Globus pallidus (tissue), 1 donor: ENCODE results near the gene CYFIP2.
A peak's percentile ranks its signal among the peaks of the same experiment; 100 is the strongest.

Source experiments
- DNase-seq: peaks from one replicate; pipeline ENCODE4 v3.0.0-alpha.2; 2015; ENCODE audit warnings: low spot score

CYFIP2 gene

DNA sequence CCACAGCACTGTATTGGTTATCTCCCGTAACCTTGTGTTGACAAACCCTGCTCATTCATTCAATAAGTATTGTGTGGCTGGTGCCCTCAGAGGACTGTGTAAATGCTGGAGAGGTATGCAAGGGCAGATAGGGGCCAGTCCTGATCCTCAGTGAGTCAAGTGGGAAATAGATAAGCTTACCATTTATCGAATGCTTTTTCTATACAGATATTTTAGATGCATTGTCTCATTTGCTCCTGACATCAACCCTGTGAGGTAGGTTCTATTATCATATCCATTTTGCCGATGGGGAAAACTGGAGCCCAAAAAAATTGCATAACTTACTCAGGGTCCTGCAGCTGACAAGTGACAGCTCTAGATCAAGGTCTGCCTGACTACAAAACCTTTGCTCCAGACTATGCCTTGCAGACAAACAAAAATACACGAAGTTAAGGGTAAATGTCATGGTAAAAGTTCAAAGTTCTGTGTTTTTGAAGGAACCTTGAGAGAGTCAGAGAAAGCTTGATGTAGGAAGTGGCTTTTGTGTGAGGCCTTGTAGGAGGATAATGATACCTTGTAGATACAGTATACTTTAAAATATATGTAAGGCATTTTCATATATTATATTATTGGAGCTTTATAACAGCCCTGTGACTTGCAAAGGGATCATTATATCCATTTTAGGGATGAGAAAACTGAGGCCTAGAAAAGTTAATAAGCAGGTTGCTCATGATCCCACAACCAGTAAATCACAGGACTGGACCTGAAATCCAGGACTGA is 22.7 kb downstream of the CYFIP2 start:
- no peak for DNase-seq

DNA sequence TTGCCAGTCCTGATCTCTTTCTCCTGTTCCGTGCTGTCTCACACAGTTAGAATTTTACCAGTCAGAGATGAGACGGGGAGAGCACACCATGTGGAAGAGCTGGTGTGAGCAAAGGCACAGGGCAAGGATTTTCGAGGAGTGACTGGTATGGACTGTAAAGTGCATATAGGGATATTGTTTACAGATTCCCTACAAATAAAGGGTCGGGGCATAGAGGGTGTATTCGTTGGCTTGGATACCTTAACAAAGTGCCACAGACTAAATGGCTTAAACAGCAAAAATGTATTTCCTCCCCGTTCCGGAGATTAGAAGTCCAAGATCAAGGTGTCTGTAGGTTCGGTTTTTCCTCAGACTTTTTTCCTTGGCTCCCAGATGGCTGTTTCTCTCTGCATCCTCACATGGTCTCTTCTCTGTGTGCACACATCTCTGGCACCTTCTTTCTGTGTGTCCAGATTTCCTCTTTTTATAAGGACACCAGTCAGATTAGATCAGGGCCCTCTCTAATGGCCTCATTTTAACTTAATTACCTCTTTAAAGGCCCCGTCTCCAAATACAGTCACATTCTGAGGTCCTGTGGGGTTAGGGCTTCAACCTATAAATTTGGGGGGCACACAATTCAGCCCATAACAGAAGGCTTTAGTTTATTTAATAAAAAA is 23.4 kb downstream of the CYFIP2 start:
- no peak for DNase-seq

DNA sequence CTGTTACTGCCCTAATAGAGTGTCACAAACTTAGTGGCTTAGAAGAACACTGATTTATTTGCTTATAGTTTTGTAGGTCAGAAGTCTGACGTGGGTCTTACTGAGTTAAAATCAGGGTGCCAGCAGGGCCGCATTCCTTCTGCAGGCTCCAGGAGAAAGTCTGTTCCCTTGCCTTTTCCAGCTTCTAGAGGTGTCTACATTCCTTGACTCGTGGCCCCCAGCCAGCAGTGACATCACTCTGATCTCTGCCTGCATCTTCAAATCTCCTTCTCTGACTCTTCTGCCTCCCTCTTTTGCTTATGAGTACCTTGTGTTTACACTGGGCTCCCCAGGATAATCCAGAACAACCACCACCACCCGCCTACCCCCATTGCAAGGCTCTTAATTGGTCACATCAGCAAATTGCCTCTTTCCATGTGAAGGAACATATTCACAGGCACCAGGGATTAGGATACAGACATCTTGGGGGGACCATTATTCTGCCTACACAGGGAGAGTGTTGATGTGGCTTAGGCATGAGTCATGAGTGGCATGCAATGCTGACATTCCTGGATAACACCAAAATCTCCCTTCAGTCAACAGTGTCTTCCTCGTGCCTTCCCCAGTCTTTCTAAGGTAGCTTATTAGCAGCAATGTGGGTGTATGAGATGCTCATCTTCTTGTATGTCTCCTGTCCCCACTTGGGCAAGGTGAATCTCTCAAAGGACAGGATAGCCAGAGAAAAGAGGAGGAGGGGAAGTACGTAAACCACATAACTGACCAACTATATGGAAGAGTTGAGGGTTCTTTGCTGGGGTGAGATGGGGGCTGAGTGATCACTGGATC is 24.4 kb downstream of the CYFIP2 start:
- DNase-seq = no peak

DNA sequence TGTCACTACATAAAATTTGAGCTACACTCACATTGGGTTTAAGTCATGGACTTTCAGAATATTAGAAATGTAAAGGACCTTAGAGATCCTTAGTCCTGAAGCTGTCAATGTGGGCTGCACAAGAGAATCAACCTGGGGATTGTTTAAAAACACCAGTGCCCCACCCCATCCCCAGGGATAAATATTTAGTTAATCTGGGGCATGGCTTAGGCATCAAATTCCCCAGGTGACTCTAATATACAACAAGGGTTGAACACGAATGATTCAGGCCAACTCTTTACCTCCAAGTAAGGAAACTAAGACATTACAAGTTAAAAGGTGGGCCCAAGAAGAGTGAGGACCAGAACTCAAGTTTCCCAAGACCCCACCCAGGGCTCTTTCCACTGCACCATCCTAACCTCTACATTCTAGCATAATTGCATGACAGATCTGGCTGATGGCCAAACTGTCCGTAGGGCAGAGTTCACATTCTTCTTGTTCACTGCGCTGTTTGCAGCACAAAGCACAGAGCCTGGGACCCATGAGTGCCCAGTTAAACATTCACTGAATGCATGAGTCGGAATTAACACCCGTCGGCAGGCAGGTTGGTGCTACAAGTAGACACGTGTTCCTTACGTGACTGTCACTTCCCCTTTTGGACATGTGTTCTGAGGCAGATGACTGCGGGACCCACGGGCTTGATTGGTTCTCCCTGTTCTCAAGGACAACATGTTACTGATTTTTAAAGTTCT is 25.2 kb downstream of the CYFIP2 start:
- DNase-seq = no peak

DNA sequence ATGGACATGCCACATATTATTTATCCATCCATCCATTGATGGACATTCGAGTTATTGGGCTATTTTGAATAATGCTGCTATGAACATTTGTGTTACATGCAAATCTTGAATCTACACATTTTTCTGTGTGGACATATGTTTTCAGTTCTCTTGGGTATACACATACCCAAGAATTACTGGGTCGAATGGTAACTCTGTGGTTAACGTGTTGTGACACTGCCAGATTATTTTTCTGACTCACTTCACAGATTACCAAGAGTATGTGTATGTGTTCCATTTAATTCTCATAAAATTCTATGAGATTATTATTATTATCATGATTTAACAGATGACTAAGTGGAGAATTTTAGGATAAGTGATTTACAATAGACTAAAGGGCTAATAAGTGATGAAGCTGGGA is 26.7 kb downstream of the CYFIP2 start:
- no peak for DNase-seq

DNA sequence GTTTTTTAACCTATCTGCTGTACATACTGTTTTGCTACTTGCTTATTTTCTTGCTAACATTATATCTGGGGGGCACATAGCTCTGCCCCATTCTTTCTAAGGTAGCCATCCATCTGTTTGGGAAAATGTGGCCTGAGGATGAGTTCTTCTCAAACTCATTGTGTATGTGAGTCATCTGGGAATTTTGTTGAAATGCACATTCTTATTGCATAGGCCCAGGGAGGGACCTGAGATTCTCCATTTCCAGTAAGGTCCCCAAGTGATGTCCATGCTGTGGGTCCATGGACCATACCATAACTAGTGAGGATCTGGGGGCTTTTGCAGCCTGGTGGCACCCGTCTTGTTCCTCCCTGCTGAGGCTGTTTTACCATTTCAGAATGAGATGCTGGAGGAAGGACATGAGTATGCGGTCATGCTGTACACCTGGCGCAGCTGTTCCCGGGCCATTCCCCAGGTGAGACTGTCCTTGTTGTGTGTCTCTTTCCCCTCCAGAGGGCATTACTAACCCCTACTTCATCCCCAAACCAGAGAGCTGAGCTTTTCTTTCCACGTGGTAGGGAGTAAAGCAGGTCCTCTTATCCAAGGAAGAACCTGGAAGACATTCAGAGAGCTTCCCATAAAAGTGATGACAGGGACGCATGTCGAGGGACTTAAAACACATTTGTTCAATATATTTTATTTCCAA is 28.6 kb downstream of the CYFIP2 start:
- no peak for DNase-seq

DNA sequence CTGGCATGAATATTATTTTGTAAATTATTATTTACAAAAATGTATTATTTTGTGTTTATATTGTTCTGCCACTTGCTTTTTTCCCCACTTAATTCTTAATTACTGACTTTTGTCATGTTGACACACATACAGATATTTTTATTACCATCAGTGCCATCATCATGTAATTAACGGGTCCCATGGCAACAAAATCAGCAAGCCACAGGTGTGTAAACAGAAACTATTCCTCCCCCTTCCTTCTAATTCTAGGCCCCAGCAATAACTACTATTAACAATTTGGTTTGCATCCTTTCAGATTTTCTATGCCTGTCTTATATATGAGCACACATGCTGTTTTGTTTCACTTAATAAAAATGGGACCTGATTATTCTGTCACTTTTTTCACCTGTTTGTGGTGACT is 29.3 kb downstream of the CYFIP2 start:
- no peak for DNase-seq

DNA sequence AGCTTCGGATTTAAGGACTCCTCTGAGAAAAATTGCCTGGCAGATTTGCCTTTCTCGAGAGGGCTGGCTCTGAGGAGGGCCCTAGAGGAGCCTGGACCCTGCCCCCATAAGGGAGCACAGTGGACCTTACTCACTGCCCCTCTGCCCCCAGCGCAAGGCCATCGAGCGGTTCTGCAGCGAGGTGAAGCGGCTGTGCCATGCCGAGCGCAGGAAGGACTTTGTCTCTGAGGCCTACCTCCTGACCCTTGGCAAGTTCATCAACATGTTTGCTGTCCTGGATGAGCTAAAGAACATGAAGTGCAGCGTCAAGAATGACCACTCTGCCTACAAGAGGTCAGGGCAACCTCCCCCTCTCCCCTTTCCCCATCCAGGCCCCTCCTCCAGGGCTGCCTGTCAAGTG is 34.6 kb downstream of the CYFIP2 start:
- DNase-seq = no peak

DNA sequence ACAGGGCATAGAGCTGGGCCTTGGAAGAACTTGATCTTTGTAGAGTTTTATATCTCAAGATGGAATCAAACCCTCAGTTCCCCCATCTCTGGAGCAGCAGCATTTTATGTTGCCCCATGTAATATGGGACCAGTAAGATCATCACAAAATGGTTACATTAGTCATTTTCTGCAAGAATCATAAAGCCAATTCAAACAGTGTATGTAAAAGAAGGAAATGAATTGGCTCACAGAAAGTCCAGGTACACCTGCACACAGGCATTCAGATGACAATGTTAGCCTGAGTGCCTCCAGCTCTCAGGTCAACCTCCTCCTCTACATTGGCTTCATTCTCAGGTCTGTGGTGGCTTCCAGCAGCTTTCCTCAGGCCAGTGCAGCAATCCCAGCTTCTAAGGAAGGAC is 35.1 kb downstream of the CYFIP2 start:
- no peak for DNase-seq

DNA sequence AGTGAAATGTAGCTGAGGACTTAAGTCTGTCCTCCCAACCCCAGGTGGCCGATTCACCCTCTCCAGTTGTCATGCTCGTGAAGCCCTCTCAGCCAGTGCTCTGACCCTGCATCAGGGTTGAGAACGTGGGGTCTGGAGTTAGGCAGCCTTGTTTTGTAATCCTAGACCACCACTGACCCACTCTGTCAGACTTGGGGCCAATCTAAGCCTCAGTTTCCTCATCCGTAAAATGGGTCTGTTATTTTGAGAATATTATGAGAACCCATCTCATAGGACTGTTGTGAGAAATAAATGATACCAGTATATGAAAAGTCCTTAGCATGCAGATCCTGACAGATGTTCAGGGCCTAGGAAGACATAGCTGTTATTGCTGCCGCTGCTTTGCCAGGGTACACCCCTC is 37.1 kb downstream of the CYFIP2 start:
- no peak for DNase-seq

DNA sequence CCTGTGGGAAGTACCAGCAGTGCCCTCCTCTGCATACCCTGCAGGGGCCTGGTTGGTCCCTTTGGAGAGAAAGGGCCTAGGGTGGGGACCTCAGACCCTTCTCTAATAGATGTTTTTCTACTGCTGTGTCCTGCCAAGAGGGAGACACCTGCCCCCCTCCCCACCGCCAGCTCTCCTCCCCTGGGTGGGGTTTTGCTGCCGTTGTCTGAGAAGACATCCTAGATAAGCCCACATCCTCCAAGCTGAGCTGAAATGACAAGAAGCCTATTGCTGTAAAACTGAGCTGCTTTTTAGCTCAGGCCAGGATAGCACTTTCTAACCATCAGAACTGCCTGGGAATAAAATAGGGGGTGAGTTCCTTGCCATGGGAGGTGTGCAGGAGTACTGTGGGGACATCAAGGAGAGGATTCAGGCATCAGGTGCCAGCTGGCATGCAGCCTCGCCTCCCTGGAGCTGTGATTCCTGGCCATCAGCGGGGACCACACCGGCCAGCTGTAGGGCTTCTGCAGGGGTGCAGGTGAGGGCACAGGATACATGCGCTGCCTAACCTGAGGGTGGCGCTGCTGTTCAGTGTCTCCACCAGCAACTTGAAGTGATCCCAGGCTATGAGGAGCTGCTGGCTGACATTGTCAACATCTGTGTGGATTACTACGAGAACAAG is 37.9 kb downstream of the CYFIP2 start:
- no peak for DNase-seq

DNA sequence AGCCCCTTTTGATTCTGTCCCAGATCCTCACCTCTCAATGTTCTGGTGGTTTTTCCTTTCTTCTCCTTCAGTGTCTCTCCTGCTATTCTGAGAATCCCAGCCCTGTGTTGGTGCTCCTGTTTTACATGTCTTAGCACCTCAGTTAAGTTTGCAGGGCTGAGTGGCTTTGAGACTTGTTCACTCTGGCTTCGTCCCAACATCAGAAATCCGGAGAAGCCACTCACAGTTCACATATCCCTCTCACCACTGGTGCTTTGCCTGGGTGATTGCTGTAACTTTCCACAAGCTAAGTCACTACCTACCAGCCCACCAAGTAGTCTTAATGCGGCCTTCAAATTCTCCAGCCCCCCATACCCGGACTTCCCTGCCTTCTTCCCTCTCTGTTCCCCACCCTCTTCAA is 40.2 kb downstream of the CYFIP2 start:
- no peak for DNase-seq

DNA sequence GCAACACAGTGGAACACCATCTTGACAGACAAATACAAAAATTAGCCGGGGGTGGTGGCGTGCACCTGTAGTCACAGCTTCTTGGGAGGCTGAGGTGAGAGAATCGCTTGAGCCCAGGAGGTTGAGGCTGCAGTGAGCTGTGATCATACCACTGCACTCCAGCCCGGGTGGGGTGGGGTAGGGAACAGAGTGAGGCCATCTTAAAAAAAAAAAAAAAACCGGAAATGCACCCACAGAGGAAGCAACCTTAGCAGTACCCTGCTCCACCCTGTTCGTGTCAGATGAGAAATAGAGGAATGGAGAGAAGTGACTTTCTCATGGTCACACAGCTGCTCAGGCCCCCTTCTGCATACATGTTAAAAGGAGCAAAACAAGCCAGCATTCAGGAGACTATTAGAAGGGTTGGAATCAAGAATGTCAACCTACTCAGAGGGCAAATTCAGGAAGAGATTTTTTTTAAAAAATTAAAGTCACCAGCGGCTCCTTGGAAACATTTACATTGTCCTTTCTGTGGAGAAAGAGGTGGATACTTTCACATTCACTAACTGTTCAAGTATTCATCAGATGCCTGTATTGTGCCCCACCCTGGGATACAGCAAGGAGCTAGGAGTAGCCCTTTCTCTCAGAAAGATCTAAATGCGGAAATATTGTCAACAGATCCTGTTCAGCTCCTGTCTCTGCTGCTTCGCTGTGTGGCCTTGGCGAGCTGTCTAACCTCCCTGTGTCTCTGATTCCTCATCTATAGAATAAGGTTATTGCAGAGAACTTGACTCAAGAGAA is 41.0 kb downstream of the CYFIP2 start:
- DNase-seq = no peak

DNA sequence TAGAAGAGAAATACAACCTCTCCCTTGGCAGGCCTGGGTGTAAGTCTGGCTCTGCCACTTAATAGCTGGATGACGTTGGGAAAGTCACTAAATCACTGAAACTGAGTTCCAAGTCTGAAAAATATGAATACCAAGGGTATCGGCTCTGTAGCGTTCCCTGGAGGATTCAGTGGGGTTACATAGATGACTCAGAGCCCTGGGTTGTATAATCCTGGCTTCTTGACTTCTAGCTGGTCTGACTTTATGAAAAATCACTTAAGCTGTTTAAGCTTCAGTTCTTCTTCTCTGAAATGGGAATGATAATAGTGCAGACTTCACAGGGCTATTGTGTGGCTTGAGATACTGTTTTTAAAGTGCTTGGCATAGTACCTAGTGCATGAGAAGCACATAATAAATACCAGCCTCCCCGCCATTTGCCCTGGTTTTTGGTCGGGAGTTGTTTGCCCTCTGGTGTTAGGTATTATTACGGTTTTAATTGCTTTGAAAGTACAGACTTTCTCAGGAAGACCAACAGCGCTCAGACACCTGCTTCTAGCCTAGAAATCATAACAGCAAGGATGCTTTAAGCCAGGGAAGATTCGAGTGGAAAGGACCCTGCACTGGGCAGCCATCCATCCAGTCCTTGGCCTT is 43.0 kb downstream of the CYFIP2 start:
- DNase-seq = no peak

DNA sequence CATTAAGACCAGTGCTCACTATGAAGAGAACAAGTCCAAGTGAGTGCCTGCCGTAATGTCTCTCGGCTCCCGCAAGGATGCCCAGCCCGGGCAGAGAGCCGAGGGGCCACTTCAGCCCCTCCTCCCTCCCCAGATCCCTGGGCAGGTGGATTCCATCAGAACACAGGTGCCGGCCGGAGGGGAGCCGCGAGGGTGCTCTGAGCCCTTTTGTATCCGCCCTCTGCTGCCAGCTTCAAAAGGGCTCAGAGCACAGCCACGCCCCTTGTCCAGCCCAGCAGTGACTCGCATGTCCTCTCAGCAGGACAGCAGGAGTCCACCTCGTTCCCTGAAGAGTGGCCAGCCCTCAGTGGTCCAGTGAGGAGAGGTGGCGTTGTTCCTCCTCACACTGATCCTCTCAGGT is 43.9 kb downstream of the CYFIP2 start:
- no peak for DNase-seq

DNA sequence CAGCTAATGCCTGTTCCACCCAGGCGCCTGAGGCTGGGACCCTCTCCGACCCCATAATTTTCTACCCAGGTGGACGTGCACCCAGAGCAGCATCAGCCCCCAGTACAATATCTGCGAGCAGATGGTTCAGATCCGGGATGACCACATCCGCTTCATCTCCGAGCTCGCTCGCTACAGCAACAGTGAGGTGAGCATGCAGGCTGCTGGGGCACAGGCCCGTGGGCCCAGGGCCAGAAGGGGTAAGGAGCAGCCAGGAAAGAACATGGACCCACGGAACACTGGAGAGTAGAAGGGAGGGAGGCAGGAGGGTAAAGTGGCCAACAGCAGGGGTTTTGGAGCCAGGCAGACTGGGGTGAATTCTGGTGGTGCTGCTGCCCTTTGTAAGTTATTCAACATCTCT is 45.7 kb downstream of the CYFIP2 start:
- no peak for DNase-seq

DNA sequence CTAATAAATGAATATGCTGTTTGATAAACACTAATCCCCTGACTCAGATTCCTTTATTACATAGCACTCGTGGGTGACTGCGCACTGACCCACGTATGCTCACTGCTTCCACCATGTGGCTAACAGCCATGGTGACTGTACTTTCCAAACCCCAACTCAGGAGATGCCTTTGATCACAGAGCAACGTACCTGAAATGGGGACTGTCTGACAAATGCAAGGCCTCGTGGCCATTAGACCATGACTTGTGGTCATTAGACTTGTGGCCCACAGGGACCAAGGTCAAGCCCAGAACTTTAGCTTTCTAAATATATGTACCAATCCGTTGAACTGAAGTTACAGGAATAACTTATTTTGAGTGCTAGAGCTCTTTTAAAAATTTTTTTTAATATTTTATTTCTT is 46.6 kb downstream of the CYFIP2 start:
- DNase-seq = peak; percentile 15

DNA sequence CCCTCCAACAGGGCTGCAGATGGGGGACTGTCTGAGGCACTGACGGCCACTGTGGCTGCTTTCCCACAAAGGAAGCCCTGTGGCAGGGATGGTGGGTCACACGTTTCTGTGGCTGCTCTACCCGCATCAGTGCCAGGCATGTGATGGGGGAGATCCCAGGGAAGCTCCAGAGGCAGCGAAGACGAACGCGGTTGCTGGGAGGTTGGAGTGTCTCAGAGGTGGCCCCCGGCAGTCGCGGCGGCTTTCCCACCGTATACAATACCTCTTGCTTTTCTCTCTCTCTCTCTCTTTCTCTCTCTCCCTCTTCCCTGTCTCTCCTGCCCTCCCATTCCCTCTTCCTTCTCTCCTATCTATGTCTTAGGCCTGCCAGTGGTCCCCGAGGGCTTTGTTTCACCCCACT is 56.7 kb downstream of the CYFIP2 start:
- no peak for DNase-seq

DNA sequence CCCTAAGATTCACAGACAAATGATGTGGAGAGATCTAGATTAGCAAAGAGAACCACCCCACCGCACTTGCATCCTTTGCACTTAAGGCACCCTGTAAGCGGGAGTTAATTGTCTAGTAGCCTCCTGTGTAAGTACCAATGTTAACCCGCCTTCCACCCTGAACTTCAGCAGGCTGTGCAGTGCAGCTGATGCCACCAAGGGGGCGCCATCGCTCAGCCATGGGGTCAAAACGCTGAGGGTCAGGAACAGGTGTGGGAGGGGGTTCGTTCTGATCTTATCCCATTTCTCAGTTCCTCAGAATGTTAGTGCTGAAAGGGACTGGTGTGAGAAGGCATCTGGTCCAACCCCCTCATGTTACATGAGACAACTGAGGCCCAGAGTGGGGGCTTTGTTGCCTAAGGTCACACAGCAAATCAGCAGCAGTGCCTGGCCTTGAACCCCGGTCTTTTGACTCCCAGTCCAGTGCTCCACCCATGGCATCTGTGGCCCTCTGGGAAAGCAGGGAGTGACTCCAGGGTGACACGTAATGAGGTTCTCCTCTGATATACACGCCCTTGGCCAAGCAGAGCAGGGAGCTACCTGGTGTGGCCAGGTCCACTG is 57.3 kb downstream of the CYFIP2 start:
- no peak for DNase-seq

DNA sequence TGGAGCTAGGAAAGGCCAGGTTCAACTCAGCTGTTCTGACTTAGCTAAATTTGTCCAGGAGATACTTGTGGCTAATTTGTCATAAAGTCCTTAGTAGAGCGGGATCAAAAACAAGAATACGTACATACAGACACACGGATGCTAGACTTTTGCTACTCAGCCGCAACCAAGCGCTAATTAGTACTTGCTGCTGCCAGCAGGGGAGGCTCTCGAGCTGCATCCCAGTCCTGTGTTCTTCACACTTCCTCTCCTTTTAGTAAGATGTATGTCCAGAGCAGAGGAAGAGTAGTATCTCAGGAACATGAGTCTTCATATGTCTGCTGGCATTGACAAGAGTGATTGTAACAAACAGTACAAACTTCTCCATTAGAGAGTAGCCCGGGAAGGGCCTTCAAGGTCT is 58.3 kb downstream of the CYFIP2 start:
- no peak for DNase-seq
